Measurements from ENCODE around the gene STAMBP.
A peak's percentile ranks its signal among the peaks of the same experiment; 100 is the strongest.

Gene STAMBP

DNA sequence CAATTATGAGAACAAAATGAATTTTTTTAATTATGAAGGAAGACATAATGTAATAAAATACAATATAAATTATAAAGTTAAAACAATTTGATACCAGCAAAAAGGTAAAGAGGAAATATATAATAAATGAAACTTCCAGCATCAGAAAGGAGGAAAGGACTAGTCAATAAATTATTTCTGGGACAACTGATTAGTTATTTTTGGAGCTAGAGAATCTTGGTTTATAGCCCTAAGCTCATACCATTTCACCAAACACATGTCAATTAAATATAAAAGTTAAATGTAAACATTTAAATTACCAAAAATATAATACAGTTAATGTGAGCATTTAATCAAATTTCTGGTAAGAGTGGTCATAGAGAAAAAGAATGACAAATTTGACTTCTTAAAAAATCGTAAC, 76.2 kb downstream of the STAMBP start:
- DNase-seq (ENCODE audit: low read depth, low spot score): no peak

DNA sequence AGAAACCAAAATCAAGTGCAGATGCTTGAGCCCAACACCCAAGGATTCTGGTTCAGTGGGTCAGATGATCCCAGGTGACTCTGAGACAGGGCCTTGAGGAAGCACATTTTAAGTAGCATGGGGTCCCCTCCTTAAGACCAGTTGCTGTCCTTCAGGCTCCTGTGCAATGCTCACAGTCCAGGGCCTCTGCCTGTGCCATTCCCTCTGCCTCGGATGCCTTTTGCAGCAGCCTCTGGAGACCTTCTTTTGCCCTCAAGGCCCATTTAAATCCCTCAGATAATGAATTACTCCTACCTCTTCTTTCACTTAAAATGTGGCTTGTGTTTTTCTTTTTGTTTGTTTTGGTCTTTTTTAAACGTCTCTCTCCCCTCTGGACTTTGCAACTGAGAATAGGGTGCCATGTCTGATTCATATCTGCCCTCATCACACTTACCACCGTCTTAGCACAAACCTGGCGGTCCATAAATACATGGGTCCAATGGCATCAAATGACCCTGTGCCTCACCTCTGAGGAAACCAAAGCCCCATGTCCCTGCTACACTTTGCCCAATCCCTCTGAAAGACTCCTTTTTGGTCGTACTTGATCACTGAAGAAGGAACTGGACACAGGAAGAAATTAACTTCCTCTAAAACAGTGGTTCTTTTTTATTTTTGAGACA, 78.2 kb downstream of the STAMBP start:
- no peak for DNase-seq (ENCODE audit: low read depth, low spot score)

DNA sequence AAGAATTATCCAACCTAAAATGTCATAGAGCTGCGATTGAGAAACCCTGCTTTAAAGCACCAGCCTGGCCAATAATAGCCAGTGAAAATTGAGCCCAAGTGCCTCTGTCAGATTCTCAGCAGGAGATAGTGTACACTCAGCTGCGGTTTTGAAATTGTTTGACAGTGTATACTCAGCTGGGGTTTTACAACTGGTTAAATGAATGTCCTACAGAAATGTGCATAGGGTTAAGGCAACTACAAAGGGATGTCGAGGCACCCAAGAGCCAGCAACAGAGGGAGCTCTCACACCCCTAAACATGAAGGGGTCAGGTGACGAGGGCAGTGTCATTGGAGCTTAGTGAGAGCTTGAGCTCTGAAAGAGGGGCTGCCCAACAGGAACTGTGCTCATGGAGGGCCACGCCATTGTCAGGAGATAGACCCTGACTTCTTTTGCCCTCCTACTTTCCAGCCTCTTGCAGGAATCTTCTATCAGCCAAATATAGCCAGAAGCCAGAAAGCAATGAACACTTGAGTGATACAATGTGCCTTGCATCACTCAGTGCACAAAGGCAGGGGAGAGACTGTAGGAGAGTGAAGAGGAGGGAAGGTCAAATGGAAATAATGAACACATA, 79.2 kb downstream of the STAMBP start:
- DNase-seq (ENCODE audit: low read depth, low spot score): peak; percentile 90

DNA sequence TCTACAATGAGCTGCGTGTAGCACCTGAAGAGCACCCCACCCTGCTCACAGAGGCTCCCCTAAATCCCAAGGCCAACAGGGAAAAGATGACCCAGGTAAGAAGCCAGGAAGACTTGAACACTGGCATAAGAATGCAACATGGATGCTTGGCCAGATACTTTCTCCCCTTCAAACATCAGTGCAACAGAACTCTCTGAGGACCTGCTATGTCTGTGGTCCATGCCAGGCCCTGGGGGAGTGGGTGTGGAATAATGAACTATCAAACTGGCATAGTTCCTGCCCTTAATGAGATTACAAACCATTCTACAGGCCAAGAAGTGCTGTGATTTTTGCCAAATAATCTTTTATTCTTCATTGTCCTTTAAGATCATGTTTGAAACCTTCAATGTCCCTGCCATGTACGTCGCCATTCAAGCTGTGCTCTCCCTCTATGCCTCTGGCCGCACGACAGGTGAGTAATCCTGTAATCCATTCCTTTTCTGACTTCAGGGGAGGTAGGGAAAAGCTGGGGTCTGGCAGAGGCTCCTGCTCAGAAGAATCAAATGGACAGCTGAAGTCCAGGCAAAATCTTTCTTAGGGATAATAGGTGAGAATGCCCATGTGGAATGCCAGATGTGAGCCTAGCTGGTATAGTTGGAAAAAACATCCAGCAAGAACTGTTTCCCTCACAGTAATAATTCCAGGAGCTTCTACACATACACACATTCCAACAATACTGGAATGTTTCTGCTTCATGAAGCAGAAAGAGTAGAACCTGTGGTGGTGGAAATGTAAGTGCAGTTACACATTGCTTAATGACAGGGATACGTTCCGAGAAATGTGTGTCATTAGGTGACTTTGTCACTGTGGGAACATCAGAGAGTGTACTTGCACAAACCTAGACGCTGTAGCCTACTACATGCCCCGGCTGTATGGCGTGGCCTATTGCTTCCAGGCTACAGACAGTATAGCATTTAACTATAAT, 80.2 kb downstream of the STAMBP start:
- DNase-seq (ENCODE audit: low read depth, low spot score): no peak

DNA sequence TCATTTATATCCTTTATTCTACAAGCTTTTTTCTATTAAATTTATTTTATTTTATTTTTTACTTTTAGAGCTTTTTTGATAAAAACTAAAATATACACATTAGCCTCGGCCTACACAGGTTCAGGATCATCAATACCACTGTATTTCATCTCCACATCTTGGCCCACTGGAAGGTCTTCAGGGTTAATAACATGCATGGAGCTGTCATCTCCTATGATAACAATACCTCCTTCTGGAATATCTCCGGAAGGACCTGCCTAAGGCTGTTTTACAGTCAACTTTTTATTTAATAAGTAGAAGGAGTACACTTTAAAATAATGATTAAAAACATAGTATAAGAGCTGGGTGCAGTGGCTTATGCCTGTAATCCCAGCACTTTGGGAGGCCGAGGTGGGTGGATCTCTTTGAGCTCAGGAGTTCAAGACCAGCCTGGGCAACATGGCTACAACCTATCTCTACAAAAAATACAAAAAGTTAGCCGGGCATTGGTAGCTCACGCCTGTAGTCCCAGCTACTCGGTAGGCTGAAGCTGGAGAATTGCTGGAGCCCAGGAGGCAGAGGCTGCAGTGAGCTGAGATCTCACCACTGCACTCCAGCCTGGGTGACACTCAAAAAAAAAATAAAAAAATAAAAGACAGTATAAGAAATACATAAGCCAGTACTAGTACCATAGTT, 82.2 kb downstream of the STAMBP start:
- DNase-seq (ENCODE audit: low read depth, low spot score): no peak

DNA sequence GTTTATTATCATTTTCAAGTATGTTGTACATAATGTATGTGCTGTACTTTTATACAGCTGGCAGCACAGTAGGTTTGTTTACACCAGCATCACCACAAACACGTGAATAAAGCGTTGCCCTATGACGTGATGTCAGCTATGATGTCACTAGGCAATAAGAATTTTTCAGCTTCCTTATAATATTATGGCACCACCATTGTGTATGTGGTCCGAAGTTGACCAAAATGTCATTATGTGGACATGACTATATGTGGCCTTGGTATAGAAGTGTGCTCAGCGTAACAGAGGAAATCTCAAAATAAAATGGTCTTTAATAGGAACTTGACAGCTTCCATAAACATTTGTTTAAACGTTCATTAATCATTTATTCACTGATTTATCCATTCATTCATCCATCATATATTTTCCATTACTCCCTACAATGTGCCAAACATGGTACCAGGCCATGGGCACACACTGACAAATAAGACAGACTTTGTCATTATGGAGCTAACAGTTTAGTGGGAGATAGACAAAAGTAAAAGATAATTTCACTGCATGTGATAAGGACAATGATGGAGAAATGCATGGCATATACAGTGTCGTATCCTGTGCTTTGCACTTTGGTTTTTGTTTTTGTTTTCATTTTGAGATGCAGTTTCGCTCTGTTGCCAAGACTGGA, 82.9 kb downstream of the STAMBP start:
- DNase-seq (ENCODE audit: low read depth, low spot score): no peak

DNA sequence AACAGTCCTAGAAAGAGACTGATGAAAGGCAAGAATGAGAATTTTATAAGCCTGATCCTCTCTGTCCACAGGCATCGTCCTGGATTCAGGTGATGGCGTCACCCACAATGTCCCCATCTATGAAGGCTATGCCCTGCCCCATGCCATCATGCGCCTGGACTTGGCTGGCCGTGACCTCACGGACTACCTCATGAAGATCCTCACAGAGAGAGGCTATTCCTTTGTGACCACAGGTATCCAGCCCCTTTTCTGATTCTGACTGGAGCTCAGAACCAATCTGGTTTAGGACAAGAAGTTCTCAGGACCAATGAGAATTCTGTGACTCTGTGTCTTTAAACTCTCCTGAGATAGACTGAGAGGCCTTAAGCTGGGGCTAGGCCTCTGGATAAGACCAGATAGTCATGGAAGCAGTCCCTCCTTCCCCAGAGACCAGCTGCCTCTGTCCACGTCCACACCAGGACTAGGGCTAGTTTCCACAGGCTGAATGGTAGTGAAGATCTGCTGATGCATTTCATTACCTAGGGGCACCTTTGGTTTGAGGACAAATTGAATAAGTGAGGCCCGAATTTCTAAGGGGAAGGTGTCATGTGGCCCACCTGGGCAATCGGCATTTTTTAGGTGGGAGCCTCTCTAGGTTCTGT, 84.8 kb downstream of the STAMBP start:
- DNase-seq (ENCODE audit: low read depth, low spot score): no peak

DNA sequence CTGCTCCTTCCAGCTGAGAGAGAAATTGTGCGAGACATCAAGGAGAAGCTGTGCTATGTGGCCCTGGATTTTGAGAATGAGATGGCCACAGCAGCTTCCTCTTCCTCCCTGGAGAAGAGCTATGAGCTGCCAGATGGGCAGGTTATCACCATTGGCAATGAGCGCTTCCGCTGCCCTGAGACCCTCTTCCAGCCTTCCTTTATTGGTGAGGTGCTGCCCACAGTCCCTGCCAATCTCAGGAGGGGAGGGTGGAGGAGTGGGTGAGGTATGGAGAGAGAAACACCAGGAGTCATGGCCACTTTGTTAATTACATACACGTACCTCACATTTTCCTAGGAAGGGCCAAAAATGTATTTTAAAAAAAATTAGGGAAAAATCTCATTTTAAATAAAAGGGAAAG, 85.9 kb downstream of the STAMBP start:
- no peak for DNase-seq (ENCODE audit: low read depth, low spot score)

DNA sequence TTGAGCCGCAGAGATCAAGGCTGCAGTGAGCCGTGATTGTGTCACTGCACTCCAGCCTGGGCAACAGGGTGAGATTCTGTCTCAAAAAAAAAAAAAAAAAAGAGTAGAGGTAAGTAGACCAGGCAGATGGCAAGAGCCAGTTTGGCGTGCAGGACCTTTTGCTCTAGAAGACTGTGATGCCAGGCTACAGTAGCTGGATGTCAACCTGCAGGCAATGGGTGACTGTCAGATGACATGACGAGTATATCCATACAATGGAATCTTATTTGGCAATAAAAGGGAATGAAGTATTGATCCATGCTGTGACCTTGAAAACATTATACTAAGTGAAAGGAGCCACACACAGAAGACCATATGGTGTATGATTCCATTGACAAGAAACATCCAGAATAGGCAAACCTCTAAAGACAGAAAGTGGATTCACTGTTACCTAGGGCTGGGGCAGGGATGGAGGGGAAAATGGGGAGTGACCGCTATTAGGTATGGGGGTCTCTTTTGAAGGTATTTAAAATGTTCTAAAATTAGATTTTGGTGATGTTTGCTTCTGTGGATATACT, 86.8 kb downstream of the STAMBP start:
- DNase-seq (ENCODE audit: low read depth, low spot score): no peak

DNA sequence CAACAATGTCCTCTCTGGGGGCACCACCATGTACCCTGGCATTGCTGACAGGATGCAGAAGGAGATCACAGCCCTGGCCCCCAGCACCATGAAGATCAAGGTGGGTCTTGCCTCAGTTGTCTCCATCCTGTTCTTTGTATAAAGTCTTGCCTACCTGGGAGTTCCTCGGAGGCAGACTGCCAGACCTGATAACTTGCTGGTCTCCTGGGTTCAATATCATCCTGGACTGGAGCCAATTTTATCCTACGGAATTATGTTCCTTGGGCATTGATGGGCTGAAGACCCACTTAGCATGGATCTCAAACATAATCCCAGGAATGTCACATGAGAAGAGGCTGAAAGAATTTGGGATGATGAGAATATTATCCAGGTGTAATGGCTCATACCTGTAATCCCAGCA, 87.9 kb downstream of the STAMBP start:
- no peak for DNase-seq (ENCODE audit: low read depth, low spot score)

DNA sequence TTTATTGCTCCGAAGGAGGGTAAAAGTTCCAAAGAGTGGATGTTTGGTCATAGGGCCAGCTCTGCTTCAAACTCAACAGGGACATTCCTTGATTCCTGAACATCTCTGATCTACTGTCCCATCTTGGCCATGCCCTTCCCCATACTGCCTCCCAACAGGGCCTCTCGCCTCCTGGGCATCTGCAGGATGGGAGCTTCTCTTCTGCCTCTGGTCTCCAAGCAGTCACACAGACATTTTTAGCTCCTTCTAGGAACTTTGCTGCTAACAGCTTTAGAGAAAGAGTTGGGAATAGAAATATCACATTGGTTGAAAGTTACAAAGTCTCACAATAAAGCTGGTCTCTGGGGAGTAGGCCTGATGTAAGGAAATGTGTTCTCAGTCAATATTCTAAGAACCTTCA, 88.5 kb downstream of the STAMBP start:
- DNase-seq (ENCODE audit: low read depth, low spot score): no peak

DNA sequence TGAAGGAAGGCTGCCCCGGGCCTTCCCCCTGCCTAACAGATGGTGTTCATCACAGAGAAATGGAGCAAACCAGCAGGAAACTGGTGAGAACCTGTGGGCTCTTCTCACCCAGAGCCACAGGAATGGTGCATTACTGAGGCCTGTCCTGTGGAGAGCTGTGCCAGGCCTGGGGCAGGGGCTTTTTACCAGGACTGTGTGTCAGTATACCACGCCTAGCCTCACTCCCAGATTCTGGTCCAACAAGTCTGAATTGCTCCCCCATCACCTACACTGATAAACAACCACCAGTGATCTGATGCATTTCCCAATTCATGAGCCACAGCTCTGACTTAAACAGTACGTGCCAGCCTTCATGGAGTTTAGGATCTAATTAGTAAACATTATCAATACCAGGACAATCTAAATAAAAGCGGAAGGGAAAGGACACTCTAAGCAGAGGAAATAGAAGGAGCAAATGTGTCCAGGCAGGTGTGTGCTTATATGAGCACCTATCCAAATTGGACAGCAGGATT, 89.0 kb downstream of the STAMBP start:
- DNase-seq (ENCODE audit: low read depth, low spot score): no peak

DNA sequence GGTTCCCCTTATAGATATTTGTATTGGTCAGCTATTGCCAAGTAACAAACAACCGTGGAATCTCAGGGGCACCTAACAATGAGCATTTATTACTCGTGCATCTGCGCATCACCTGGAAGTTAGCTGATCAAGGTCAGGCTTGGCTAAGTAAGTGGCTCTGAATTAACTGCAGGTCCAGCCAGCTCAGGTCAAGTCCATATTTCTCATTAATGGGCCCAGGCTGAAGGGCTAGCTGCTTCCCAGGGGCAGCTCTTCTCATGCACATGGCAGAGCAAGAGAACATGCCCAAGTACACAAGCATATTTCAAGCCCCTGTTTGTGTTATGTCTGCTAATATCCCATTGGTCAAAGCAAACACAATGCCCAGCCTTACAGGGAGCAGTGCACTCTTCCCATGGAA, 90.1 kb downstream of the STAMBP start:
- DNase-seq (ENCODE audit: low read depth, low spot score): no peak

DNA sequence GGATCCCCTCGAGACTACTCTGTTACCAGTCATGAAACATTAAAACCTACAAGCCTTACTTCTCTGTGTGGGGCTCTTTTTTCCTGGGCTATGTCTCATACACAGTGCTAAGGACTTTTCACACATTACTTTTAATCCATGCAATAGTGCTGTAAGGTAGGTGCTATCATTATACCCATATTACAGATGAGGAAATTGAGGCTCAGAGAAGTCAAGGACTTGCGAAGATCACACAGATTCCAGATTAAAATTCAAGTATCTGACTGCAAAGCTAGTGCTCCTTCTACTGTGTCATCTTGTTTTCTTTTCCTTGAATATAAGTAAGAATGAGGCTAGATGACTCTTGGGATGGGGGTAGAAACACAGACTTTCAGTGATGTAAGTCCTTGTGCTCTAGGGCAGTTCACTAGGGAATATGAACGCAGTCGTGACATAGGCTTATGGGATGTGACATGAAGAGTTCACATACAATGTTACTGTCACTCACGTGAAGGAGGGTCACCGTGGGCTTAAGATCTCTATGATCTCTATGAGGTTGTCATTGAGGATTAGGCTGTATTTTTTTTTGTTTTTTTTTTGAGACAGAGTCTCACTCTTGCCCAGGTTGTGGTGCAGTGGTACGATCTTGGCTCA, 91.0 kb downstream of the STAMBP start:
- DNase-seq (ENCODE audit: low read depth, low spot score): no peak

DNA sequence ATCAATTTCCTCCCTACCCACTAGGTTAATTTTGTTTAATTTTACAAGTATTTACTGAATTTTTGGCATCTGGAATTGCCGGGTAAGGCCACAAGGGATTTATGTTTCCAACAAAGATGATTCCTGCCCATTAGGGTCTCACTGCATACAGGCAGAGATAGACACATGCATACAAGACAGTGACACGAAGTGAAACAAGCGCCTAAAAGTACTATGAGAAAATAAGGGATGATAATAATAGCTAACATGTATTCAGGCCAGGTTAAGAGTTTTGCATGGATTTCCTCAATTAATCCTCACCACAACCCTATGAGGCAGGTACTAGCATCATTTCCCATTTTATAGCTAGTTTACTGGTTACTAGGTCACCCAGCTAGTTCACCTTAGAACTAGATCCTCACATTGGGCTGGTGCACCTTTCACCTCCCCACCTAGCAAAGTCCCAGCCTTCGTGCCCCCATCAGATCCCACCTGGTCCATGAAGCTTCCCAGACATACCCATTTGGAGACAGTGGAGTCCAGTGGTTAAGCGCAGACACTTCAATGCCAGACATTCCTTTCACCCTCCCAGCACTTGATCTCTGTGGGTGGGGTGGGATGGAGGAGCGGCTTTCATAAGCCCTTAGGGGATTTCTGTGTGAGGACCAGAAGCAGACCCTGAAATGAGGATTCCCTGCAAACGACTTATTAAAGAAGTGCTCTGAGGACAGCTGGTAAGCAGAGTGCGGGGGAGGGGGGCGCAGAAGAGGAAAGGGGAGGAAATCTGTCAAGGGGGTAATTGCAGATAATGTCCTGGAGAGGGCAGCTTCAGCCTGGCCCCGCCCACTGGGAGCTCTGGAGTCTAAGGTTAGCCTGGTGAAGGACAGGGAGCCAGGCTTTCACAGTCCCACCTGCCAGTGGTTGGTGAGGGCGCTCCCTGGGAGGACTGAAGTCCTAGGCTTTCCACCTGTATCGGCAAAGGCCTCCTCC, 92.1 kb downstream of the STAMBP start:
- no peak for DNase-seq (ENCODE audit: low read depth, low spot score)

DNA sequence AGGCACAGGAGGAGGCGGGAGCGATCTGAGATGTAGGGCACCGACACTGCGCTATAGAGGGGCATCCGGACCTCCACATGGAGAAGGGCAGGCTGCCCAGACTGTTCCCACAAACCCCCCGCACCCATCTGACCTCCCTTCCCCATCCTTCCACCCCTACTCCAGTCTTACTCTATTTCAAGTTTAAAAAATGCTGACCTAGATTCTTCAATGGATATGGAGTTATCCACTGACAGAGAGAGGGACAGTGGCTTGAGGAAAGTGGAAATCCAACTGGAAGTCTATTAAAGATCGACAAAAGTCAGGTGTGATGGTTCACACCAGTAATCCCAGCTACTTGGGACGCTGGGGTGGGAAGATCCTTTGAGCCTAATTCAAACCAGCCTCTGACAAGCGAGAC, 92.8 kb downstream of the STAMBP start:
- DNase-seq (ENCODE audit: low read depth, low spot score): no peak

DNA sequence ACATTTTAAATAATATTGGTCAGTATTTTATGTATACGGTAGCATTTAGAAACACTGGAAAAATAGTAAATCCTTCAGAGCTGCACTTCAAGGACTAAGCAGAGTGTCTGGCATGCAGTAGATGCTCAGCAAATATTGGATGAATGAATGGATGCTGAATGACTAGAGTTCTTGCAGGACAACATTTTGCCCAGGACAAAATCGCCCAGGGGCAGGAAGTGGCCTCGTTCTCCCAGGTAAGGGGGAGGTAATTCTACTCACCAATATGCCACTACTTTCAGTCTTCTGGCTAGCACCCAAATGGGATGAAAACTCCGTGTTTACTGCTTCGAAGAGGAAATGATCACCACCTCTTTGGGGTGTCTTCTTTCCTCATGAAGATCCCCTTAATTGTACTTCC, 93.9 kb downstream of the STAMBP start:
- no peak for DNase-seq (ENCODE audit: low read depth, low spot score)

Data from brain pericyte (primary cell).